ENCODE data around the gene PPRC1. TPM values are rescaled to one million over a fixed set of nuclear protein-coding genes. Genes with fewer than 3 reads are reported as not detected.

The PPRC1 gene
- total RNA-seq, 1 donor from 2014 or later = 11.7 TPM

DNA sequence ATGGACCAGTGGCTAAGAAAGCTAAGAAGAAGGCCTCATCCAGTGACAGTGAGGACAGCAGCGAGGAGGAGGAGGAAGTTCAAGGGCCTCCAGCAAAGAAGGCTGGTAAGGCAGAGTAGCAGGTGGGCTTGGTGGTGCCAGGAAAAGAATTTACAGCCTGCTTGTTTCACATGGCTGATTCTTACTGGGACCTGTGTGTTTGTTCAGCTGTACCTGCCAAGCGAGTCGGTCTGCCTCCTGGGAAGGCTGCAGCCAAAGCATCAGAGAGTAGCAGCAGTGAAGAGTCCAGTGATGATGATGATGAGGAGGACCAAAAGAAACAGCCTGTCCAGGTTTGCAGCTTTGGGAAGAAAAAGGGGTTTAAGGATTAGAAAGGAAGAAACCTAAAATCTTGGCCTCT lies 24.4 kb downstream of the PPRC1 start:
- peaks cover 29% of the 10 kb centered on the region for H4K20me1 ChIP-seq (ENCODE audit: low read depth)
- no peak overlapping the region for H2AFZ ChIP-seq (replicated peaks)
- H3K9me3 ChIP-seq (ENCODE audit: low read depth) = no peaks in the 10 kb centered on the region
- Mint-ChIP-seq H3K36me3 (peaks cover 42% of the 10 kb centered on the region), H3K9me3 (no peaks in the 10 kb centered on the region), H3K27me3 (ENCODE audit: insufficient read depth, low read depth) (peaks cover 2% of the 10 kb centered on the region), H3K4me1 (peaks cover 9% of the 10 kb centered on the region), H3K4me3 (no peak overlapping the region), H3K27ac (no peak overlapping the region)
- no peak overlapping the region for H3K4me3 ChIP-seq
- H3F3A ChIP-seq (ENCODE audit: low read depth) = no peaks in the 10 kb centered on the region
- no peak overlapping the region for H3K4me2 ChIP-seq
- H3K36me3 ChIP-seq = no peaks in the 10 kb centered on the region
- no peak overlapping the region for H3K9ac ChIP-seq
- TF ChIP-seq EZH2 (IDR thresholded peaks at IDR 0.05) (no peak), EZH2phosphoT487 (IDR thresholded peaks at IDR 0.05) (no peak), CTCF (IDR thresholded peaks at IDR 0.05) (no peak)
- no peak for DNase-seq (ENCODE audit: low spot score)
- H3K27me3 ChIP-seq = no peaks in the 10 kb centered on the region
- H3K4me1 ChIP-seq = peaks cover 4% of the 10 kb centered on the region
- peaks cover 55% of the 10 kb centered on the region for H3K79me2 ChIP-seq (ENCODE audit: low read depth)
- H3K27ac ChIP-seq = no peak overlapping the region

- no peak for TF ChIP-seq EZH2phosphoT487 (IDR thresholded peaks at IDR 0.05)
- TF ChIP-seq CTCF (IDR thresholded peaks at IDR 0.05) = no peak
- no peak for TF ChIP-seq EZH2 (IDR thresholded peaks at IDR 0.05)
- Mint-ChIP-seq H3K27me3 (ENCODE audit: insufficient read depth, low read depth) (peaks cover 2% of the 10 kb centered on the region), H3K9me3 (no peaks in the 10 kb centered on the region), H3K4me1 (no peaks in the 10 kb centered on the region), H3K27ac (no peak overlapping the region), H3K4me3 (no peak overlapping the region), H3K36me3 (peaks cover 44% of the 10 kb centered on the region)
- Histone ChIP-seq H3K4me3 (no peak overlapping the region), H3K27ac (no peak overlapping the region), H3K4me1 (no peaks in the 10 kb centered on the region), H3K79me2 (ENCODE audit: low read depth) (peaks cover 36% of the 10 kb centered on the region), H3K27me3 (no peaks in the 10 kb centered on the region), H2AFZ (replicated peaks) (no peak overlapping the region), H4K20me1 (ENCODE audit: low read depth) (peaks cover 33% of the 10 kb centered on the region), H3F3A (ENCODE audit: low read depth) (peaks cover 14% of the 10 kb centered on the region), H3K36me3 (no peaks in the 10 kb centered on the region), H3K9ac (no peak overlapping the region), H3K4me2 (no peak overlapping the region), H3K9me3 (ENCODE audit: low read depth) (no peaks in the 10 kb centered on the region)
- DNase-seq (ENCODE audit: low spot score) = no peak
Observed at GRCh38 chr10:102159051-102159597, 26.3 kb downstream of the PPRC1 start.

DNA sequence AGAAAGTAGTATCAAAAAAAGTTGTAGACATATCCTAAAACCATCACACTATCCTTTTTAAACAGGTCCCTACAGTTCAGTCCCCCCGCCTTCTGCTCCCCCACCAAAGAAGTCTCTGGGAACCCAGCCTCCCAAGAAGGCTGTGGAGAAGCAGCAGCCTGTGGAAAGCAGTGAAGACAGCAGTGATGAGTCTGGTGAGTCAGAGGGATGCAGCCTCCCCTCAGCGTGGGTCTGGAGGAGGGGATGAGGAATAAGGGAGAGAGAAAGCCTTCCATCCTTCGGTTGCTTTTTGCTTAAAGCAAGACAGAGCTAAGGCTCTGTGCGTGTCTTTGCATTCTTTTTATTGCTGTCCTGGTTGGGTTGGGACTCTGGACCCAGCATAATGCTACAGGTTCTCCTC lies 27.0 kb downstream of the PPRC1 start:
- Histone ChIP-seq H3K9ac (no peak overlapping the region), H3K79me2 (ENCODE audit: low read depth) (peaks cover 28% of the 10 kb centered on the region), H4K20me1 (ENCODE audit: low read depth) (peaks cover 26% of the 10 kb centered on the region), H3K4me2 (no peak overlapping the region), H3F3A (ENCODE audit: low read depth) (peaks cover 16% of the 10 kb centered on the region), H2AFZ (replicated peaks) (no peak overlapping the region), H3K27me3 (no peaks in the 10 kb centered on the region), H3K4me3 (no peak overlapping the region), H3K27ac (no peak overlapping the region), H3K4me1 (no peaks in the 10 kb centered on the region), H3K36me3 (no peaks in the 10 kb centered on the region), H3K9me3 (ENCODE audit: low read depth) (no peaks in the 10 kb centered on the region)
- DNase-seq (ENCODE audit: low spot score) = no peak
- H3K9me3 Mint-ChIP-seq = no peaks in the 10 kb centered on the region
- H3K4me1 Mint-ChIP-seq = no peaks in the 10 kb centered on the region
- peaks cover 2% of the 10 kb centered on the region for H3K27me3 Mint-ChIP-seq (ENCODE audit: insufficient read depth, low read depth)
- H3K27ac Mint-ChIP-seq = no peak overlapping the region
- peaks cover 42% of the 10 kb centered on the region for H3K36me3 Mint-ChIP-seq
- TF ChIP-seq CTCF (IDR thresholded peaks at IDR 0.05) (no peak), EZH2 (IDR thresholded peaks at IDR 0.05) (no peak), EZH2phosphoT487 (IDR thresholded peaks at IDR 0.05) (no peak)
- no peak overlapping the region for H3K4me3 Mint-ChIP-seq

Measured in neural progenitor cell (in vitro differentiated cells).